ENCODE results near the gene CAMK1D.

Gene CAMK1D

GRCh38 chr10:12405342-12406320, 56.3 kb downstream of the CAMK1D start:
- no peak for DNase-seq

DNA sequence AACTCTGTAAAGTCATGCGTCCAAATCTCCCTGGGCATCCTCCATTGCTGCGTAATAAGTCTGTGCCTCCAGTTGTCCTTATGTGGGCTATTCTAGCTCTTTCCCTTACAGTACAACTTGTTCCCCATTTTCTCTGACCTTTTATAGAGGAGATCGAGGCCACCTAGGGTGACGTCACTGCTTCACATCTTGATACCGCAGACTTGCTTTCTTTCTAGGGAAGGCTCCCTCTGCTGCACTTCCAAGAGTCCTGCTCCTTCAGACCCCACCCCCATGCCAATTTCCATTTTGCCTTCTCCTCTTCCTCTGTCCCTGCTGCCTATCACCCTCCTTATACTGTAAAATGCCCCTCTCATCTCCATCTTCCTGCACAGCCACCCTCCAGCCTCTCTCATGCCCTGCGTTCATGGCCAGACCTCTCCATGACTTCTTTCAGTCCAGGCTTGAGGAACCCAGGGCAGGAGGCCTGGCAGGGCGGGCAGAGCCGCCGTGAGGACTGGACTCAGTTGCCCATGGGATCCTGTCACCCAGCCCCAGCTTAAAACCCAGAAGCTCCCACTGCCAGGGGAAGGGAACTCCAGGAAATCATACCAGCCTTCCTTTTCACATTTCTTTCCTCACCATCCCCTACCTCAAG, 57.5 kb downstream of the CAMK1D start:
- DNase-seq = no peak

DNA sequence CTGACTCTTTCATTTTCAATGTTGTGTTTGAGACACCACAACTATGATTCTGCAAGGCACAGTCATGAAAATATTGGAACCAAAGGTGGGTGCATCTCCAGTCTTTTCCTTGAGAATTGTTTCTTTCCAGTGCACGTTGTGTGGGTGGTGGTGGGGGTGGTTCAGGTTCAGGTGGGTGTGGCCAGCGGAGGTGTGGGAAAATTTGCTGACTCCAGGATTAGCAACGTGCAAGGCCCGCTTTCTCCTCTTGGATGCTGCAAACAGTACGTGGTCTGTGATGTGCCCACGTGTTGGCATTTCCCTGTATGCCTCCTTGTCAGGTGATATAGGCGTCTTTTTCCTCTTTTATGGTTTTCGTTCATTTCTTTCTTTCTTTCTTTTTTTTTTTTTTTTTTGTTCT, 59.1 kb downstream of the CAMK1D start:
- DNase-seq = no peak

GRCh38 chr10:12409161-12409560, 59.8 kb downstream of the CAMK1D start:
- DNase-seq = no peak

DNA sequence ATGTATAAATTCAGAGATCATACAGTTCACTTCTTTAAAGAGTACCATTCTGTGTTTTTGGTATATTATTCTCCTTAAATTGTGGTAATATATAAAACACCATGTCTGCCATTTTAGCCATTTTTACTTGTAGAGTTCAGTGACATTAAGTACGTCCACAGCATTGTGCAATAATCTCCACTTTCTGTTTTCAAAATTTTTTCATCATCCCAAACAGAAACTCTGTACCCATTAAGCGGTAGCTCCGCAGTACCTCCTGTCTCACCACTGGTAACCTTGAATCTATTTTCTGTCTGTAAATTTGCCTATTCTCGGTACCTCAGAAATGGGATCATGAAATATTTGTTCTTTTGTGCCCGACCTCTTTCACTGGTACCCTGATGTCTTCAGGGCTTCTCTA, 60.3 kb downstream of the CAMK1D start:
- no peak for DNase-seq

DNA sequence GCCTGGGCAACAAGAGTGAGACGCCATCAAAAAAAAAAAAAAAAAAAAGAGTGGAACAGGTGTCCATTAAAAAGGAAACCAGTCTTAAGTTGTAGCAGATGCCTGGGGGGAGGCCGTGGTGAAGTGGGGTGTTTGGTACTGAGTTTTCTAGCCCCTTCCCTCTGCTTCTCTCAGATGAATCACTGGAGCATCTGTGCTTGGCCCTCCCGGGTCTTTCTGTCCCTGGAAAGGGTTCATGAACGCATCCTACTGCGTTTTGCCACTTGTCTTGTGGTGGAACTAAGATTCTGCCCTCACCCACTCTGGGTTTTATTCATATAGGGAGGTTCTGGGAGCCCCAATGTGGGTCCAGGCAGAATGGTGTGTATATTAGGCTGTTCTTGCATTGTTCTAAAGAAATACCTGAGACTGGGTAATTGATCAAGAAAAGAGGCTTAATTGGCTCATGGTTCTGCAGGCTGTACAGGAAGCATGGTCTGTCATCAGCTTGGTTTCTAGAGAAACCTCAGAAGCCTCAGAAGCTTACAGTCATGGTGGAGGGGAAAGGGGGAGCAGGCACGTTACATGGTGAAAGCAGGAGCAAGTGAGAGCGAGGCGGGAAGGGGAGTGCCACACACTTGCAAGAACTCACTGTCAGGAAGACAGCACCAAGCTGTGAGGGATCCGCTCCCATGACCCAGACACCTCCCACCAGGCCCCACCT, 63.5 kb downstream of the CAMK1D start:
- no peak for DNase-seq

DNA sequence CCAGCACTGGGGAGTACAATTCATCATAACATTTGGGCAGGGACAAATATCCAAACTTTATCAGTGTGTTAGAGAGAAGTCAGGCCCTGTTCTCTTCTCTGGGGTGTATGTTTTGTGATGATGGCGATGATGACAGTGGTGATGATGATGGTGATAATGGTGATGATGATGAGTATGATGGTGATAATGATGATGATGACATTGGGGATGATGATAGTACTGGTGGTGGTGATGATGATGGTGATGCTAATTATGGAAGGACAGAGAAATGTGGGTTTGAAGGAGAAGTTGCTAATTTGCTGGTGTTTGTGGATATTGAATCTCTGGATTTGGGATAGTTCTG, 64.0 kb downstream of the CAMK1D start:
- no peak for DNase-seq

DNA sequence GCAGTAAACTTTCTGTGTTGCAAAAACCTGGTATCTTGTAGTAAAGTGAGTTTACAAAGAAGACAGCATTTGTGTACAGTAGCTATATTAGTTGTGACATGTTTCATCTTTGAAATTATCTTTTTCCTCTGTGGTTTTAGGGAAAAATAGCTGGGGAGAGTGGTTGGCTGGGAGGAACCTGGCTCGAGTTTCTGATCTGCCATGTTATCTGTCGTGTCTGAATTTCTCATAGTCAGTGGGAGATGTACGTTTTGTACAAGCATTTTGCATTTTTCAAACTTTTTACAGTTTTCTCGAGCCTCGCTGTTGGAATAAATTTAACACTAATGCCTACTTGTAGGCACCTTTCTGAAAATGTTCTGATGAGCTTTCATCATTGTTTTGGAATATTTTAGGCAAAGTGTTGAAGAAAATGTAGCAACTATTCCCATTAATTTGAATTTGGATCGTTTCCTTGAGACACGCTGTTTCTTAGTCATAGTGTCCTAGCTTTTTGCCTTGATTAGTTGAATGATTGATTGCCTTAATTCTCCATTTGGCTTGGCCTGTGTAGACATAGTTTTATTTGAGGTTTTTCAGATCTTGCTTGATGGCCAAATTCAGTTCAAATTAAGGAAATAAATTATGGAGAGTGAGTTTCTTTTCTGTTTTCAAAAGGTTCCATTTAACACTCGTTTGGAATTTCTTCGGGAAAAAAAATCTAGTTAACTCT, 65.1 kb downstream of the CAMK1D start:
- no peak for DNase-seq

DNA sequence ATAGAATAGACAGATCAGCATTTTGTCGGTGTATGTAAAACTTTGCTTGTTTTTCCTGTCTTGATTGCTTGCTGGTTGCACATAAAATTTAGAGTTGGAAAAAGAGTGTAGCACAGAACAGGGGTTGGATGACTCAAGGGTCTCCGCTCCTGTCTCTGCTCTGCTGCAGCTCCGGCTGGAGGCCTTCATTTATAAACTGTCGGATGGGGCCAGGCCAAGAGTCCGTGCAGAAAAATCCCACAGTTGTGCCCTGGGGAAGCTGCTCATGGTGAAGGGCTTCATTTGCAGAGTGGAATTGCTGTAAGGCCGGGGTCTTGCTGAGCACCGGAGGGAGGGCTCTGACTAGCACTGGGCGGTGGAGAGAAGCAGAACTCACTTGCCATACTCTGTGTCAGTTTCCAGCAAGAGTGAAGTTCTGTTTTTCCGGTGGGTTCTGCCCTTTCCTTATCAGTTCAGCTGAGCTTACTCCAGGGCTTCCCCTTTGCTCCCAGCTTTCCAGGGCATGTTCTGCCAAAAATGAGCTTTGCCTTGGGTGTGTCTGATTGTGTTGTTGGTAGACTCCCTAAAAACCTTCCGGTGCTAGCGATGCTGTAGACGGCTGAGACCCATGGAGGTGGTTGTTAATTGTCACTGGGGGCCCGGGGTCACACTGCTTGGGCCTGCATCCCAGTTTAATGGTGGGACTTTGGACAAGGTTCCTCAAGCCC, 67.2 kb downstream of the CAMK1D start:
- DNase-seq = no peak

DNA sequence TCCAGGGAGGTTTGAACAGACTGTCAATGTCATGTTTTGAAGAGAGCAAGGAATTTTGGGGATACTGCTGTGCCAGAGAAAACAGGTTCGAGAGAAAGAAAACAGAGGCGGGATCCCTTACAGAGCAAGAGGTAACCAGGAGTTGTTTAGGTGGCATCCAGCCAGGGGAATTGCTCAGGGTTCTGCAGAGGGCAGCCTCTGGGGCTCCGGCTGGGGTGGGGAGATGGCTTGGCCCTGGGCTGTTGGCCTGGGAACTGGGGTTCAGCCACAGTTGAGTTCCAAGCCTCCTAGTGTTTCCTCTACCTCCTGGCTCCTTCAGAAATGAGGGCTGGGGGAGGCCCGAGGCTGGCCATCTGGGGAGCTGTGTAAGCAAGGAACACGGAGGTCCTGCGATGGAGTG, 68.0 kb downstream of the CAMK1D start:
- no peak for DNase-seq

- no peak for DNase-seq
Measured at GRCh38 chr10:12418000-12418399, 68.7 kb downstream of the CAMK1D start.

DNA sequence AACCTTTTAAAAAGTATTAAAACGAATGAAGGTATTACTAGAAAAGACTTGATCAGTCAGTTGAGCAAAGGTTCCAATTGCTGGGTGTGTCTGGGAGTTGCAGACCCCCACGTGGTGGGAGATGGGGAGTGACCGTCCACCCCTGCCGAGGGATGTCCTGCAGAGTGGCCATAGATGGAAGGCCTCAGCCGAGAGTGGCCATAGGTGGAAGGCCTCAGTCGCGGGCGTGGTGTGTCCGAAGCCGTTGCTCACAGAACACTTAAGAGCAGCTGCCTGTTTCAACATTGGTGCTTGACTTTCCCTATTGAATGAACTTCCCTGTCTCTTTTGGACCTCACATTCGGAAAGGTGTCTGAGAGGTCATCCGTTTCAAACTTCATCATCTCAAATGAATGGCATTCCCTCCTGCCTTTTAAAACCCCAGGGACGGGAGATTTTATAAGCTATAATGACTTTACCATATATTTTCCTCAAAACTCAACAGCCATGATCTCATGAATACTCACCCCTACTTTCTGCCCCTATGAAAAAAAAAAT, 69.4 kb downstream of the CAMK1D start:
- no peak for DNase-seq

DNA sequence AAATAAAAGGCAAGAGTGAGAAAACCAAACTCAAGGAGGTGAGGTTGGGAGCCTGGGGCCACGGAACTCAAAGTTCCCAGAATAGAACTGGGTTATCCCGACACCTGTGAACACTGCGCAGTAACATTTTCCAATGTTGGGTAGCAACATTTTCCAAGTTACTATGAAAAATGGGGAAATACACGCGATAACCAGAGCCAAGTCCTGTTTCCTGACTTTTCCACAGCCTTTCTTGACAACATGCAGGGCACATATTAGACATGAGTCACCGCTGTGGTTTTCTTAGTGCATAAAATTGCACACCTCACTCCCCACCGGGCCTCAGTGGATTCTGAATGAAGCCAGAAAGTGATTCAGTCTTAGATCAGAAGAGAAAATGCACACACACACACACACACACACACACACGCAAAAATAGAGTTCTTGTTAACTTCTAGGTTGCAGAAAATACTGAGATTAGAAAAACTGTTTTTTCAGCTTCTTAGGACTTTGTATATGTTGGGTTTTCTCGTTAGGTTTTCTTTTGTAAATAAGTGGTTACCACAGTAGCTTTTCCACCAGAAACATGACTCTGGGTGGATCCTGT, 70.0 kb downstream of the CAMK1D start:
- peak; percentile 93 for DNase-seq

- no peak for DNase-seq
Measured at GRCh38 chr10:12420530-12421120, 71.3 kb downstream of the CAMK1D start.

GRCh38 chr10:12422189-12422588, 72.8 kb downstream of the CAMK1D start:
- DNase-seq = no peak

DNA sequence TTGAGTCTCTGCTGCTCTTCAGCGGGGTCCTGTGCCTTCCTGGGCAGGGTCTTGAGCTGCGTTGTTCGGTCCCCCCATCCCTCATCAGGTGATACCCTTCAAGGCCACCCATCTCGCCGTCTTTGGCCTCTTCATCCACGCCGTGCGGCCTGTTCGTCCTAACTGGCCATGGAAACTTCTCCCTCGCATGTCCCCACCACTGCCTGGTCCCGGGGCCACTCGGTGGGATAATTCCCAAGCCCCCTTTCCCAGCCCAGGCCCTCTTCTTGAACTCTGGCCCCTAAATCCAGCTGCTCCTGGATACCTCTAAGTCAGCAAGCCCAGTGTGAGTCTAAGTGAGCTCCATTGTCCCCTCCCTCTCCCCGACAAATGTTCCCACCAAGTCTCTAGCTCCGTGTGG, 74.5 kb downstream of the CAMK1D start:
- no peak for DNase-seq

- no peak for DNase-seq
Measured at GRCh38 chr10:12427276-12427675, 77.9 kb downstream of the CAMK1D start.

DNA sequence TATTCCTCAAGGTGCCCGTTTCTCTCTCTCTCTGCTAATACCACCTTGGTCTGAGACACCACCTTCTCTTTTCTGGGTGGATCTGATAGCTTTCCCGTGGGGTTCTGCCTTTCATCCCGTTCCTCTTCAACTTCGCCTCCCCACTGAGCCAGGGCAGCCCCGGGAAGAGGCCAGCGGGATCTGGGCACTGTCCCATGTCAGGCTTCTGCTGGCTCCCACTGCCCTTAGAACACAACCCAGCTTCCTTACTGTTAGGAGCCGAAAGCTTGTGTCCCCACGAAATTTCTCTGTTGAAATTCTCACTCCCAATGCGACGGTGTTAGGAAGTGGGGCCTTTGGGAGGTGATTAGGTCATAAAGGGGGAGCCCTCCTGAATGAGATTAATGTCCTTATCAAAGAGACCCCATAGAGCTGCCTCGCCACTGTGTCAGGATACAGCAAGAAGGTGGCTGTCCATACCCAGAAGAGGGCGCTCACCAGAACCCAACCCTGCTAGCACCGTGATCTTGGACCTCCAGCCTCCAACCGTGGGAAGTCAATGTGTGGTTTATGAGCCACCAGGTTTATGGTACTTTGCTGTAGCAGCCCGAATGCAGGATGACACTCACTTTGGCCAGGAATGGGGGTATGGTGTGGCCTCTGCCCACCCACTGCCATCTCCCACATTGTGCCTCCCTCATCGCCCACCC, 79.2 kb downstream of the CAMK1D start:
- no peak for DNase-seq

DNA sequence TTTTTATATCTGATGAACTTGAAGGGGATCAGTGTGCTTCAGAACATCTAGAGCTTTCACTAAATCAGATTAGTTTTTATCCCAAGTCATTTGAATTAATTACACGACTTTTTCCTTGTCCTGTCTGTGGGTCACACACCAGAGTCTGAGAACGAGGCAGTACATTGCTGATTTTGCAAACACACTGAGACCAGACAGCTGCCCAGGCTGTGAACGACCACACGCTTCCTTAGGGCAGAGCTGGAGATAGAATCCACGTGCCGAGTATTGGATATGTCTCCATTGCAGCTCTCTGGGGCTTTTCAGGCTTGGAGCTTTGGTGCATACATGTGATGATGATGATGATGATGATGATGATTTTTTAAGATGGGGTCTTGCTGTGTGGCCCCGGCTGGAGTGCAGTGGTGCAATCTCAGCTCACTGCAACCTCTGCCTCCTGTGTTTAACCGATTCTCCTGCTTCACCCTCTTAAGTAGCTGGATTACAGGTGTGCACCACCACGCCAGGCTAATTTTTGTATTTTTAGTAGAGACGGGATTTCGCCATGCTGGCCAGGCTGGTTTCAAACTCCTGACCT, 81.1 kb downstream of the CAMK1D start:
- no peak for DNase-seq

Data from kidney glomerular epithelial cell (primary cell).